SK-N-SH (cell line): ENCODE measurements around the gene PEX10. TPM values are rescaled to one million over a fixed set of nuclear protein-coding genes. Genes with fewer than 3 reads are reported as not detected.

Source experiments
- CTCF ChIA-PET: fragments of 300-600, 350-600 bp; formaldehyde crosslinking; extraction: SDS; loops from one replicate; lab custom pipeline; 2021; lab: Yijun Ruan, JAX
- POLR2A ChIA-PET: fragments of 350-600 bp; sonication (Branson Sonifier 250); formaldehyde crosslinking; extraction: SDS; loops from one replicate; lab custom pipeline; 2020; ENCODE audit warnings: antibody characterized with exemption, inconsistent platforms; lab: Yijun Ruan, JAX
- DNase-seq: peaks from one replicate; pipeline ENCODE4 v3.0.0; 2012
- H2AFZ ChIP-seq: fragments of 200-600 bp; sonication (generic); 2 replicates; pipeline ENCODE4 v1.8.1; 2016; ENCODE audit warnings: antibody characterized with exemption, mild to moderate bottlenecking, low read depth
- H3F3A ChIP-seq: fragments of 200-600 bp; sonication (generic); replicated peaks from 2 replicates; pipeline ENCODE3; 2016; ENCODE audit warnings: antibody characterized with exemption, mild to moderate bottlenecking; ENCODE audit not compliant: insufficient read depth
- H3K27ac ChIP-seq, 2 experiments: fragments of 200-500 bp in 1 of 2; fragments of 200-600 bp in 1 of 2; sonication (Bioruptor generic) in 1 of 2; sonication (generic), shearing (Covaris generic) in 1 of 2; 2 replicates each; pipeline versions ENCODE4 v1.5.1 to v1.6.1; 2014 to 2016; ENCODE audit warnings: low read depth in 2 of 2, inconsistent platforms in 1 of 2, low read length in 1 of 2, mild to moderate bottlenecking in 1 of 2, mixed read lengths in 1 of 2
- H3K27me3 ChIP-seq: fragments of 200-600 bp; sonication (generic), shearing (Covaris generic); 2 replicates; pipeline ENCODE4 v1.6.1; 2016; ENCODE audit warnings: mixed run types; ENCODE audit not compliant: insufficient read depth
- H3K36me3 ChIP-seq, 2 experiments: fragments of 200-500 bp in 1 of 2; fragments of 200-600 bp in 1 of 2; sonication (Bioruptor generic) in 1 of 2; sonication (generic) in 1 of 2; replicated peaks in 1 of 2; 2 replicates each; pipeline versions ENCODE3 to v1.5.1; 2014 to 2016; ENCODE audit warnings: low read length in 1 of 2, mild to moderate bottlenecking in 1 of 2; ENCODE audit not compliant: insufficient read depth in 2 of 2, control insufficient read depth in 1 of 2
- H3K4me1 ChIP-seq, 2 experiments: fragments of 200-500 bp in 1 of 2; fragments of 200-600 bp in 1 of 2; sonication (Bioruptor generic) in 1 of 2; sonication (generic), shearing (Covaris generic) in 1 of 2; 2 replicates each; pipeline versions ENCODE4 v1.5.1 to v1.6.1; 2014 to 2016; ENCODE audit warnings: low read depth in 1 of 2, low read length in 1 of 2, mixed run types in 1 of 2; ENCODE audit not compliant: insufficient read depth in 2 of 2, control insufficient read depth in 1 of 2
- H3K4me2 ChIP-seq: fragments of 200-600 bp; sonication (generic), shearing (Covaris generic); 2 replicates; pipeline ENCODE4 v1.6.1; 2017; ENCODE audit warnings: mixed run types
- H3K4me3 ChIP-seq, 2 experiments: fragments of 200-500 bp in 1 of 2; fragments of 200-600 bp in 1 of 2; sonication (Bioruptor generic) in 1 of 2; sonication (generic), shearing (Covaris generic) in 1 of 2; 2 replicates each; pipeline versions ENCODE4 v1.5.1 to v1.8.1; 2014 to 2016; ENCODE audit warnings: low read depth in 2 of 2, inconsistent platforms in 1 of 2, low read length in 1 of 2, mild to moderate bottlenecking in 1 of 2, mixed read lengths in 1 of 2, moderate library complexity in 1 of 2
- H3K79me2 ChIP-seq: fragments of 200-600 bp; sonication (generic); 2 replicates; pipeline ENCODE4 v1.8.1; 2017; ENCODE audit warnings: mild to moderate bottlenecking; ENCODE audit not compliant: insufficient read depth
- H3K9ac ChIP-seq: fragments of 200-600 bp; sonication (generic); 2 replicates; pipeline ENCODE4 v1.6.1; 2017; ENCODE audit warnings: mixed run types
- H3K9me2 ChIP-seq: fragments of 200-600 bp; sonication (generic); 2 replicates; pipeline ENCODE4 v1.6.1; 2017; ENCODE audit warnings: mixed run types
- H3K9me3 ChIP-seq: fragments of 200-600 bp; sonication (generic); 2 replicates; pipeline ENCODE4 v1.6.1; 2017; ENCODE audit warnings: mixed run types, mild to moderate bottlenecking, moderate library complexity
- H4K20me1 ChIP-seq: fragments of 200-600 bp; sonication (generic); 2 replicates; pipeline ENCODE4 v1.6.1; 2017; ENCODE audit warnings: mild to moderate bottlenecking, mixed run types; ENCODE audit not compliant: insufficient read depth
- CHD2 ChIP-seq: fragments of 150-350 bp; IDR thresholded peaks from 2 replicates; pipeline ENCODE4 v1.6.1; 2018; ENCODE audit warnings: low read length; ENCODE audit not compliant: partially characterized antibody
- CTCF ChIP-seq: fragments of 200-600 bp; sonication (generic); IDR thresholded peaks from 2 replicates; pipeline ENCODE4 v1.6.1; 2017; ENCODE audit warnings: antibody characterized with exemption, mild to moderate bottlenecking, moderate library complexity
- ELF1 ChIP-seq: IDR thresholded peaks from 2 replicates; pipeline ENCODE4 v1.4.0; 2012
- GABPA ChIP-seq: IDR thresholded peaks from 2 replicates; pipeline ENCODE4 v1.4.0; 2012; ENCODE audit warnings: low read depth, mild to moderate bottlenecking
- GATA2 ChIP-seq: sonication (generic); formaldehyde crosslinking; IDR thresholded peaks from 2 replicates; pipeline ENCODE4 v1.5.0; 2020; ENCODE audit warnings: mild to moderate bottlenecking, missing genetic modification reagents
- MEF2A ChIP-seq: IDR thresholded peaks from 2 replicates; pipeline ENCODE4 v1.4.0; 2012; ENCODE audit warnings: low read depth, borderline replicate concordance
- NFIC ChIP-seq: IDR thresholded peaks from 2 replicates; pipeline ENCODE4 v1.4.0; 2012; ENCODE audit warnings: borderline replicate concordance
- NRF1 ChIP-seq: IDR thresholded peaks from 2 replicates; pipeline ENCODE4 v1.6.1; 2012; ENCODE audit warnings: low read depth, mild to moderate bottlenecking, low read length
- PBX3 ChIP-seq: IDR thresholded peaks from 2 replicates; pipeline ENCODE4; 2012
- REST ChIP-seq: IDR thresholded peaks from 2 replicates; pipeline ENCODE4 v1.6.1; 2012; ENCODE audit warnings: mild to moderate bottlenecking, low read depth, low read length, moderate library complexity
- TAF1 ChIP-seq: IDR thresholded peaks from 2 replicates; pipeline ENCODE4 v1.6.1; 2012; ENCODE audit warnings: low read depth, mild to moderate bottlenecking, low read length, moderate library complexity, borderline replicate concordance
- ZBTB33 ChIP-seq: IDR thresholded peaks from 2 replicates; pipeline ENCODE4 v1.4.0; 2012; ENCODE audit warnings: low read depth, borderline replicate concordance
- WGBS: methylation state at CpG from one replicate; pipeline ENCODE4 v1.1.6; 2017; ENCODE audit warnings: low lambda C conversion rate; 5-methylcytosine and 5-hydroxymethylcytosine counted together
- polyA plus RNA-seq, 3 experiments: library from polyadenylated mRNA; depleted of rRNA; stranded (reverse); fragments of >200 nt; gene quantifications; 2 replicates each; pipeline ENCODE4 v1.2.3, GENCODE V29; 2012

PEX10 gene
- polyA plus RNA-seq, 1 of the 3 experiments (the other 2 are of a cell fraction) = 28.6 TPM

- no peak for TF ChIP-seq CHD2
- TF ChIP-seq PBX3 = no peak
- no peak for TF ChIP-seq REST
- no peak for TF ChIP-seq MEF2A
- TF ChIP-seq NRF1 = no peak
- no peak for TF ChIP-seq TAF1
- no peak for TF ChIP-seq NFIC
- TF ChIP-seq GABPA = no peak
- no peak for TF ChIP-seq ELF1
- no peak for TF ChIP-seq GATA2
- no peak for TF ChIP-seq ZBTB33
- no peak for TF ChIP-seq CTCF
- H4K20me1 ChIP-seq = no peaks in the 10 kb centered on the region
- H2AFZ ChIP-seq = no peak overlapping the region
- no peak for DNase-seq
- ChIA-PET POLR2A (interaction anchor here (0.6 kb wide), 1 partner anchor 181 kb away, joined by 3 read pairs; no protein-coding TSS in a partner anchor), CTCF (interaction anchor here (0.9 to 2.0 kb wide), 3 partner anchors 8 to 35 kb away, joined by 3 to 9 read pairs (median 5); partner anchors contain the start of gene PEX10)
- peaks cover 0 to 14% of the 10 kb centered on the region in 2 experiments; a peak in 1 of 4 replicates for H3K4me1 ChIP-seq
- H3K9me2 ChIP-seq = no peaks in the 10 kb centered on the region
- H3K79me2 ChIP-seq = no peaks in the 10 kb centered on the region
- no peaks in the 10 kb centered on the region for H3F3A ChIP-seq
- H3K4me2 ChIP-seq = no peak overlapping the region
- H3K4me3 ChIP-seq = no peak overlapping the region
- WGBS = 78% methylated on average over 6 of the region's 18 CpGs
- no peak overlapping the region for H3K27ac ChIP-seq
- peaks cover 2% of the 10 kb centered on the region; the same call in 1 of the 2 replicates for H3K27me3 ChIP-seq
- no peaks in the 10 kb centered on the region for H3K36me3 ChIP-seq
- no peak overlapping the region for H3K9ac ChIP-seq
- H3K9me3 ChIP-seq = no peaks in the 10 kb centered on the region
Observed at GRCh38 chr1:2448098-2448445, 35.7 kb upstream of the PEX10 start.
